Thyroid gland (tissue), 4 donors: ENCODE results near the gene GNAQ. TPM values are rescaled to one million over a fixed set of nuclear protein-coding genes. Genes with fewer than 3 reads are reported as not detected.

Source experiments
- DNase-seq, 2 donors: peaks; one replicate each; pipeline ENCODE4 v3.0.0-alpha.2; 2019
- H3K27ac ChIP-seq, 3 donors: fragments of 200-600 bp; sonication (generic); 1 replicate in 2 of 3; 2 replicates in 1 of 3; pipeline ENCODE4 v1.5.1; 2016 to 2019; ENCODE audit warnings: mild to moderate bottlenecking in 1 of 3, moderate library complexity in 1 of 3
- H3K27me3 ChIP-seq: fragments of 200-600 bp; sonication (generic); one replicate; pipeline ENCODE4 v1.5.1; 2019
- H3K36me3 ChIP-seq, 2 donors: fragments of 200-600 bp; sonication (generic); one replicate each; pipeline ENCODE4 v1.5.1; 2016 to 2019
- H3K4me1 ChIP-seq, 2 donors: fragments of 200-600 bp; sonication (generic); one replicate each; pipeline ENCODE4 v1.5.1; 2017 to 2019
- H3K4me3 ChIP-seq, 3 donors: fragments of 200-600 bp; sonication (generic); replicated peaks in 1 of 3; 1 replicate in 2 of 3; 2 replicates in 1 of 3; pipeline ENCODE4 v1.5.1; 2016; ENCODE audit warnings: mild to moderate bottlenecking in 1 of 3
- H3K9me3 ChIP-seq: fragments of 200-600 bp; sonication (generic); one replicate; pipeline ENCODE4 v1.5.1; 2017
- POLR2A ChIP-seq, 2 donors: fragments of 450-650 bp; IDR thresholded peaks; one replicate each; pipeline ENCODE4 v1.6.1; 2017; ENCODE audit warnings: antibody characterized with exemption in 2 of 2, mild to moderate bottlenecking in 2 of 2, moderate library complexity in 1 of 2
- WGBS, 2 donors: methylation state at CpG; one replicate each; pipeline ENCODE4 v1.1.5; 2017; 5-methylcytosine and 5-hydroxymethylcytosine counted together
- intact Hi-C: fragments of 100-400 bp; cut with DNase I; formaldehyde crosslinking; loops from one replicate; pipeline ENCODE4 v1.15.1; 2023
- total RNA-seq, 4 donors: library from RNA; depleted of rRNA; stranded (reverse); fragments of >200 nt; gene quantifications; one replicate each; pipeline ENCODE4 v1.2.3, GENCODE V29; 2016
- TF ChIP-seq, protein P1 (sequence below), 6 experiments: fragments of 200-600 bp in 3 of 6; fragments of 450-650 bp in 3 of 6; sonication (generic) in 3 of 6; IDR thresholded peaks; one replicate each; pipeline ENCODE4 v1.5.1; 2016 to 2019; ENCODE audit warnings: antibody characterized with exemption in 6 of 6, mild to moderate bottlenecking in 2 of 6, inconsistent platforms in 1 of 6, moderate library complexity in 1 of 6

GNAQ gene
- total RNA-seq, 4 donors from 2014 or later = 40.0 to 60.8 (median 58.1) TPM

DNA sequence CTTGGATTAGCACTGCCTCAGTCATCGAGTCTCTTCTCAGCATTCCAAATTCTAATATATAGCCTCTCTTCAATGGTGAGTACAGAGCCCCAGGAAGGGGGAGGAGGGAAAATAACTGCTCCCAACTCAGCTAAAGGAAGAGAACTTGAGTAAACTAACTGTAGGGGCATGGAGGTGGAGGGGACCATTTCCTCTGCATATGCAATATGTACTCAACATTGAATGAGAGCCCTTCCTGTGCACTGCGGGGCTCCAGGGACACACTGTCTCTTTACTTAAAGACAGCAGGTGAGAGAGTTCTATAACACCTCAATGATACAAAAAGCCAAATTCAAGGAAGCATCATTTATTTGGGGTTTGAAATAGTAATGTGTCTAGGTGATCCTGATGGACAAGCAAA, 75.1 kb downstream of the GNAQ start:
- intact Hi-C loops = loop anchor here (10.0 kb wide), 1 partner anchor 52 kb away; no protein-coding TSS in a partner anchor
- no peaks in the 10 kb centered on the region for H3K27me3 ChIP-seq
- WGBS, 2 donors = 65 to 71% methylated on average over 2 of the region's 2 CpGs
- H3K4me1 ChIP-seq = peaks cover 32 to 41% of the 10 kb centered on the region in 2 donors
- no peaks in the 10 kb centered on the region for H3K36me3 ChIP-seq
- no peak overlapping the region for H3K27ac ChIP-seq
- DNase-seq = no peak
- TF ChIP-seq, protein P1, sequence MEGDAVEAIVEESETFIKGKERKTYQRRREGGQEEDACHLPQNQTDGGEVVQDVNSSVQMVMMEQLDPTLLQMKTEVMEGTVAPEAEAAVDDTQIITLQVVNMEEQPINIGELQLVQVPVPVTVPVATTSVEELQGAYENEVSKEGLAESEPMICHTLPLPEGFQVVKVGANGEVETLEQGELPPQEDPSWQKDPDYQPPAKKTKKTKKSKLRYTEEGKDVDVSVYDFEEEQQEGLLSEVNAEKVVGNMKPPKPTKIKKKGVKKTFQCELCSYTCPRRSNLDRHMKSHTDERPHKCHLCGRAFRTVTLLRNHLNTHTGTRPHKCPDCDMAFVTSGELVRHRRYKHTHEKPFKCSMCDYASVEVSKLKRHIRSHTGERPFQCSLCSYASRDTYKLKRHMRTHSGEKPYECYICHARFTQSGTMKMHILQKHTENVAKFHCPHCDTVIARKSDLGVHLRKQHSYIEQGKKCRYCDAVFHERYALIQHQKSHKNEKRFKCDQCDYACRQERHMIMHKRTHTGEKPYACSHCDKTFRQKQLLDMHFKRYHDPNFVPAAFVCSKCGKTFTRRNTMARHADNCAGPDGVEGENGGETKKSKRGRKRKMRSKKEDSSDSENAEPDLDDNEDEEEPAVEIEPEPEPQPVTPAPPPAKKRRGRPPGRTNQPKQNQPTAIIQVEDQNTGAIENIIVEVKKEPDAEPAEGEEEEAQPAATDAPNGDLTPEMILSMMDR (IDR thresholded peaks at IDR 0.05) = no peak
- TF ChIP-seq POLR2A (IDR thresholded peaks at IDR 0.05) = no peak
- H3K9me3 ChIP-seq = no peaks in the 10 kb centered on the region
- H3K4me3 ChIP-seq = no peak overlapping the region

GRCh38 chr9:77954666-77955015, 77.0 kb downstream of the GNAQ start:
- no peaks in the 10 kb centered on the region for H3K36me3 ChIP-seq
- no peaks in the 10 kb centered on the region for H3K27me3 ChIP-seq
- TF ChIP-seq POLR2A (IDR thresholded peaks at IDR 0.05) = no peak
- TF ChIP-seq, protein P1 (IDR thresholded peaks at IDR 0.05) = no peak
- WGBS, 2 donors = 91% methylated on average over 5 of the region's 5 CpGs
- H3K4me3 ChIP-seq = no peak overlapping the region
- intact Hi-C loops = loop anchor here (10.0 kb wide), 1 partner anchor 50 kb away; no protein-coding TSS in a partner anchor
- H3K4me1 ChIP-seq = peaks cover 17 to 35% of the 10 kb centered on the region in 2 donors
- H3K27ac ChIP-seq = no peak overlapping the region
- no peak for DNase-seq
- H3K9me3 ChIP-seq = no peaks in the 10 kb centered on the region

- Histone ChIP-seq H3K4me3 (no peak overlapping the region), H3K36me3 (no peaks in the 10 kb centered on the region), H3K9me3 (no peaks in the 10 kb centered on the region), H3K4me1 (peaks cover 17 to 40% of the 10 kb centered on the region in 2 donors), H3K27me3 (no peaks in the 10 kb centered on the region), H3K27ac (no peak overlapping the region)
- no peak for DNase-seq
- intact Hi-C loops = loop anchor here (10.0 kb wide), 1 partner anchor 49 kb away; no protein-coding TSS in a partner anchor
- TF ChIP-seq POLR2A (IDR thresholded peaks at IDR 0.05) = no peak
- TF ChIP-seq, protein P1 (IDR thresholded peaks at IDR 0.05) = no peak
- WGBS, 2 donors = 83 to 88% methylated on average over 6 of the region's 6 CpGs
Measured at GRCh38 chr9:77954013-77954665, 77.5 kb downstream of the GNAQ start.

- H3K27me3 ChIP-seq = no peaks in the 10 kb centered on the region
- TF ChIP-seq, protein P1 (IDR thresholded peaks at IDR 0.05) = no peak
- no peak for TF ChIP-seq POLR2A (IDR thresholded peaks at IDR 0.05)
- H3K27ac ChIP-seq = peak overlapping the region in 2 of 3 donors; percentile 18 to 28
- peaks cover 17 to 45% of the 10 kb centered on the region in 2 donors for H3K4me1 ChIP-seq
- no peaks in the 10 kb centered on the region for H3K36me3 ChIP-seq
- no peak for DNase-seq
- intact Hi-C loops = loop anchor here (10.0 kb wide), 1 partner anchor 49 kb away; no protein-coding TSS in a partner anchor
- no peak overlapping the region for H3K4me3 ChIP-seq
- no peaks in the 10 kb centered on the region for H3K9me3 ChIP-seq
Measured at GRCh38 chr9:77953590-77953989, 78.0 kb downstream of the GNAQ start.

- H3K9me3 ChIP-seq = no peaks in the 10 kb centered on the region
- intact Hi-C loops = loop anchor here (10.0 kb wide), 1 partner anchor 48 kb away; no protein-coding TSS in a partner anchor
- 7 to 14% methylated on average over 2 of the region's 2 CpGs for WGBS, 2 donors
- TF ChIP-seq POLR2A (IDR thresholded peaks at IDR 0.05) = no peak
- TF ChIP-seq, protein P1 (IDR thresholded peaks at IDR 0.05) = no peak
- peaks cover 17 to 48% of the 10 kb centered on the region in 2 donors for H3K4me1 ChIP-seq
- H3K27me3 ChIP-seq = no peaks in the 10 kb centered on the region
- H3K27ac ChIP-seq = peak overlapping the region; percentile 18 to 28 (median 21)
- H3K36me3 ChIP-seq = no peaks in the 10 kb centered on the region
- H3K4me3 ChIP-seq = no peak overlapping the region
- no peak for DNase-seq
Measured at GRCh38 chr9:77952635-77953328, 78.8 kb downstream of the GNAQ start.
